B cell (primary cell): Measurements from ENCODE around the gene SLC18A3.

Experiments
- EZH2 ChIP-seq: IDR thresholded peaks from 2 replicates; pipeline ENCODE4 v1.6.1; 2012; ENCODE audit warnings: borderline replicate concordance, low read depth, mild to moderate bottlenecking, moderate library complexity, low read length; ENCODE audit not compliant: insufficient read depth, poor library complexity, severe bottlenecking
- TF ChIP-seq, protein P1 (sequence below): fragments of 200-600 bp; IDR thresholded peaks from one replicate; pipeline ENCODE4 v1.8.0; 2022; ENCODE audit warnings: antibody characterized with exemption, mild to moderate bottlenecking

GRCh38 chr10:49650724-49651034 lies 40.6 kb downstream of the SLC18A3 start:
- TF ChIP-seq, protein P1, sequence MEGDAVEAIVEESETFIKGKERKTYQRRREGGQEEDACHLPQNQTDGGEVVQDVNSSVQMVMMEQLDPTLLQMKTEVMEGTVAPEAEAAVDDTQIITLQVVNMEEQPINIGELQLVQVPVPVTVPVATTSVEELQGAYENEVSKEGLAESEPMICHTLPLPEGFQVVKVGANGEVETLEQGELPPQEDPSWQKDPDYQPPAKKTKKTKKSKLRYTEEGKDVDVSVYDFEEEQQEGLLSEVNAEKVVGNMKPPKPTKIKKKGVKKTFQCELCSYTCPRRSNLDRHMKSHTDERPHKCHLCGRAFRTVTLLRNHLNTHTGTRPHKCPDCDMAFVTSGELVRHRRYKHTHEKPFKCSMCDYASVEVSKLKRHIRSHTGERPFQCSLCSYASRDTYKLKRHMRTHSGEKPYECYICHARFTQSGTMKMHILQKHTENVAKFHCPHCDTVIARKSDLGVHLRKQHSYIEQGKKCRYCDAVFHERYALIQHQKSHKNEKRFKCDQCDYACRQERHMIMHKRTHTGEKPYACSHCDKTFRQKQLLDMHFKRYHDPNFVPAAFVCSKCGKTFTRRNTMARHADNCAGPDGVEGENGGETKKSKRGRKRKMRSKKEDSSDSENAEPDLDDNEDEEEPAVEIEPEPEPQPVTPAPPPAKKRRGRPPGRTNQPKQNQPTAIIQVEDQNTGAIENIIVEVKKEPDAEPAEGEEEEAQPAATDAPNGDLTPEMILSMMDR = no peak
- no peak for TF ChIP-seq EZH2
